Stomach smooth muscle (tissue), 2 donors: Measurements from ENCODE around the gene YIF1B.

ENCODE experiments used
- H3K27ac ChIP-seq: one replicate; pipeline ENCODE4 v1.7.0; 2013; ENCODE audit warnings: mild to moderate bottlenecking, low read length, inconsistent platforms
- H3K27me3 ChIP-seq, 2 donors: one replicate each; pipeline ENCODE4 v1.7.0; 2013; ENCODE audit warnings: low read length in 2 of 2; ENCODE audit not compliant: insufficient read depth in 2 of 2, control insufficient read depth in 1 of 2
- H3K36me3 ChIP-seq, 2 donors: one replicate each; pipeline ENCODE4 v1.7.0; 2013; ENCODE audit warnings: low read length in 2 of 2; ENCODE audit not compliant: control insufficient read depth in 2 of 2, insufficient read depth in 2 of 2
- H3K4me1 ChIP-seq: one replicate; pipeline ENCODE4 v1.7.0; 2013; ENCODE audit warnings: low read length; ENCODE audit not compliant: control insufficient read depth, insufficient read depth
- H3K4me3 ChIP-seq, 2 donors: one replicate each; pipeline ENCODE4 v1.7.0; 2013; ENCODE audit warnings: low read length in 2 of 2
- H3K9ac ChIP-seq, 2 donors: one replicate each; pipeline ENCODE4 v1.7.0; 2013; ENCODE audit warnings: low read length in 2 of 2, mild to moderate bottlenecking in 1 of 2
- H3K9me3 ChIP-seq, 2 donors: one replicate each; pipeline ENCODE4 v1.7.0; 2013; ENCODE audit warnings: low read length in 2 of 2; ENCODE audit not compliant: control insufficient read depth in 2 of 2
- donor health status: healthy.
- donor health status: Pancreatic carcinoma.

YIF1B gene

DNA sequence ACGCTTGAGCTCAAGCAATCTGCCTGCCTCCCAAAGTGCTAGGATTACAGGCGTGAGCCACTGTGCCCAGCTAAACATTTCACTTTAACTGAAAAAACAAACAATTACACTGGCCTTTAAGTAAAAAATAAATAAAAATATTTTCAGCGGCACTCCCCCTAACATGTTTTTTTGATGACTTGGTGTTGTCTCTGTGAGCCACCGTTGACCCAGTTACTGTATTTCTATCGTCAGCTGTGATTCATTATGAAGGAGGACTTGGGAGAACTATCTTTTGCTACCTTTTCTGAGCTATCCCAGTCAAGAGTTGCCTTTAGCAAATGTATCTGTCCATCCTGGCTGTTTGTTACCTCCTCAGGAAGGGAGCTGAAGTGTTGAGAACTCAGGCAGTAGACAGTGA is 30.2 kb downstream of the YIF1B start:
- H3K27ac ChIP-seq, result no peak overlapping the region
- no peaks in the 10 kb centered on the region for H3K4me1 ChIP-seq
- no peaks in the 10 kb centered on the region for H3K27me3 ChIP-seq

DNA sequence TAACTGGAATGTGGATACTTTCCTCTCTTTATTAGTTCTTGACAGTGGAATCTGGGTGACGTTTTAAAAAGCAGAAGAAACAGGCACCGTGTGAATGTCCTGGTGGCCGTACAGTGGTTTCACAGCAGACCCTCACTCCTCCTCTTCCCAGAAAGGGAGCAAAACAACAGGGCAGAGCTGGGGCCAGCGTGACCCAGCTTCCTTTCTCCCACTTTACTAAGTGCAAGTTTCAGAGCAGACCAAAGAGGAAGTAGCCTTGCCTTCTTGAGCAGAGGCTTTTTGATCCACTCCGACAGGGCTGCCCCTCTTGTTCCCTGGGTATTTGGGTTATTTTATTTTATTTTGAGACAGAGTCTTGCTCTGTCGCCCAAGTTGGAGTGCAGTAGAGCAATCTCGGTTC is 31.3 kb downstream of the YIF1B start:
- Histone ChIP-seq H3K9ac (no peak overlapping the region), H3K4me1 (no peaks in the 10 kb centered on the region), H3K9me3 (no peaks in the 10 kb centered on the region), H3K4me3 (no peak overlapping the region), H3K27me3 (no peaks in the 10 kb centered on the region), H3K27ac (no peak overlapping the region), H3K36me3 (no peaks in the 10 kb centered on the region)

More for the DNA sequence above, 30.2 kb downstream of the YIF1B start:
- no peak overlapping the region for H3K9ac ChIP-seq
- no peaks in the 10 kb centered on the region for H3K9me3 ChIP-seq
- H3K4me3 ChIP-seq, result no peak overlapping the region
- H3K36me3 ChIP-seq, result no peaks in the 10 kb centered on the region

DNA sequence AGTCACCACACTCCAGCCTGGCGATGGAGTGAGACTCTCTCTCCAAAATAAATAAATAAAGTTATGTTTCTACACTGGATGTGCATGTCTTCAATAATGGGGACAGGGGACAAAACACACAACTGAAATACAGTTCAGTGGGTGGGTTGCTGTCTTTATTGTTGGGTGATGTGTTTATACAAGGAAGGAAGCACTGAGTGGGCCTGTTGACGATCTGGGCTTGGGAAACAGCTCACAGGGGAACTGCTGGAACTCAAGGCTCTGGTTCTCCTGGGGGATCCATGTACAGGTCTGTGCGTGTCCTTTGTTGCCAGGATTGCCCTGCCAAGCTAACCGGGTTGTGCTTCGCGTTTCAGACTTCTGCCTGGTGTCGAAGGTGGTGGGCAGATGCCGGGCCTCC is 32.5 kb downstream of the YIF1B start:
- H3K27me3 ChIP-seq, result no peaks in the 10 kb centered on the region
- peaks cover 2% of the 10 kb centered on the region for H3K4me1 ChIP-seq
- no peak overlapping the region for H3K9ac ChIP-seq
- H3K4me3 ChIP-seq, result no peak overlapping the region
- H3K36me3 ChIP-seq, result no peaks in the 10 kb centered on the region
- H3K27ac ChIP-seq, result no peak overlapping the region
- H3K9me3 ChIP-seq, result no peaks in the 10 kb centered on the region

DNA sequence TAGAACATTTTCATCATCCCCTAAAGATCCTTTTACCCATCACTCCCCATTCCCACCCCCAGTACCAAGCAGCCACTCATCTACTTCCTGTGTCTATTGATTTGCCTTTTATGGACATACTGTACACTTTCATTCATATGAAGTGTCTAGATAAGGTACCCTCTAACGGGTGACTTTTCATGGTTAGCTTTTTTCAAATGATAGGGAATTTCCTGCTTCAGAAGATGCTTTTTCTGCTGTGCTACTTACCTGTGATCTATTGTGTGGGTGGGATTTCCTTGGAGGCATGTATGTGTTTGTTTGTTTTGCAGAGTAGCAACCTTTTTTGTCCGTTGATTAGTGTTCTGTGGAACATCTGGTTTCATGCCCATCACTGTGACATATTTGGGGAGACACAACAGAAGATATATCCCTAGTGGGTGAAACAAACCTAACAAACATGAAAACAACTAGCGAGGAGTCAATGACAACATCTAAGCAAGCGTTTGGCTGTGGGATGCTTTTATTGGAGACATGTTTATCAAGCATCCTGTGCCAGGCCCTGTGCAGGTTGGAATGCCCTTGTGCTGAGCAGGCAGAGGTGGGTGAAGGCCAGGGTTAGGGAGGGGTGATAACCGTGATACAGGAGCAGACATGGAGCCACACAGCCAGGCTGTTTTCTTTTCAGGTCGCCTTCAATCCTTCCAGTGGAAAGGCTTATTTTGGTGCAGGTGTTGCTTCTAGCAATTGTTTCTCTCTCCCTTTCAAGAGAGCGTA is 33.8 kb downstream of the YIF1B start:
- no peaks in the 10 kb centered on the region for H3K9me3 ChIP-seq
- H3K4me3 ChIP-seq, result no peak overlapping the region
- no peak overlapping the region for H3K9ac ChIP-seq
- H3K27ac ChIP-seq, result no peak overlapping the region
- H3K4me1 ChIP-seq, result peaks cover 9% of the 10 kb centered on the region
- no peaks in the 10 kb centered on the region for H3K27me3 ChIP-seq
- H3K36me3 ChIP-seq, result no peaks in the 10 kb centered on the region

DNA sequence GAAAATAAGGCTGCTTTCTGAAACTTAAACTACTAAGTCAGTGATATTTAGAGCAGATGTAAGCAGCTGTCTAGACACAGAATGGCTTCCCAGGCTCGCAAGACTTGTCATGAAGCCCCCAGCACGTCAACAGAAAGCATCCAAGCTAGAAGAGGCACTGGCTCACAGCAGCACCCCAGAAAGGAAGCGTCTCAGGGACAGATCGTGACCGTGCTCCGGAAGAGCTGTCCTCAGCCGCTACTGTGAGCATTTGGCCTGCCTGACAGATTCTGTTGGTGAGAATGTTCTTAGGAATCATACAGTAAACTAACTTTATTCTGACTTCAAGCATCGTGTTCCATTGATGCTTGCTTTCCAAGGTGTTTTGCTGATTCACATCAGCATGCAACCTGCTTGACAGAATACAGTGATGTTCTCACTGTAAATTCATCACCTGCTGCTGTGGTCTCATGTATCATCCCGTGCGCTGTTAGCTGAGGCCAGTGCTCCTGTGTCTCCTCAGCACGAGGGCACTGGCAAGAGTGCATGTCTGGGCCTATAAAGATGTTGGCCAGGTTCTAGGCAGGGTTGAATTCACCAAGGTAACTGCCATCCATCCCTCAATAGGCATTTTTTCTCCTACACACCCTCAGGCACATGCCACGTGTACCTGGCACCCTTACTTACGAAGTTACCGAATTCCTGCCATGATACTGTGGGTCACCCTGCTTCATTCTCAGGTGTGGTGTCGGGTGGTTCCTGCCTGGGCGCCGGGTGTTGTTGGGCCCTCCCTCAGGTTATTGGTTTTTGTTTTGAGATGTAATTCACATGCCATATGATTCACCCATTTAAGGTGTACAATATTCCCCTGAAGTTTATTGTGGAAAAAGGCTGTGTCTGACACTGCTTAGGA is 35.5 kb downstream of the YIF1B start:
- H3K4me1 ChIP-seq, result peaks cover 11% of the 10 kb centered on the region

DNA sequence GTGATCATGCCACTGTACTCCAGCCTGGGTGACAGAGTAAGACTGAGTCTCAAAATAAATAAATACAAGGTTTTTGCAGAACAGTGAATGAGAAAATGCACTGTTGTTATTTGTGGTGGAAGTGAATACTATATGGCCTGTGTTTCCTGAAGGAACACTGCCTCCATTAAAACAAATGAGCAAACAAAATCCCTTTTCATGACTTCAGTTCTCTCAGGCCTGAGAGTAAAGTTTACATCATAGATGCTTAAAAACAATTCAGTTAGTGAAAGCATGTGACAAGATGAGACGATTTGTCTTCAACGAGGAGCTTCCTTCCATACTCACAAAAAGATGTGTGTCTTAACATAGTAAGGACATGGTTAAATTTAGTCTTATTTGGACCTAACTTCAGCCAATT is 37.0 kb downstream of the YIF1B start:
- Histone ChIP-seq H3K4me3 (no peak overlapping the region), H3K27me3 (no peaks in the 10 kb centered on the region), H3K27ac (peak overlapping the region; percentile 62), H3K9me3 (no peaks in the 10 kb centered on the region), H3K36me3 (no peaks in the 10 kb centered on the region), H3K4me1 (peaks cover 11% of the 10 kb centered on the region), H3K9ac (no peak overlapping the region)

More for the DNA sequence above, 35.5 kb downstream of the YIF1B start:
- H3K4me3 ChIP-seq, result no peak overlapping the region
- no peaks in the 10 kb centered on the region for H3K27me3 ChIP-seq
- no peak overlapping the region for H3K27ac ChIP-seq
- no peak overlapping the region for H3K9ac ChIP-seq
- H3K9me3 ChIP-seq, result no peaks in the 10 kb centered on the region
- H3K36me3 ChIP-seq, result no peaks in the 10 kb centered on the region

DNA sequence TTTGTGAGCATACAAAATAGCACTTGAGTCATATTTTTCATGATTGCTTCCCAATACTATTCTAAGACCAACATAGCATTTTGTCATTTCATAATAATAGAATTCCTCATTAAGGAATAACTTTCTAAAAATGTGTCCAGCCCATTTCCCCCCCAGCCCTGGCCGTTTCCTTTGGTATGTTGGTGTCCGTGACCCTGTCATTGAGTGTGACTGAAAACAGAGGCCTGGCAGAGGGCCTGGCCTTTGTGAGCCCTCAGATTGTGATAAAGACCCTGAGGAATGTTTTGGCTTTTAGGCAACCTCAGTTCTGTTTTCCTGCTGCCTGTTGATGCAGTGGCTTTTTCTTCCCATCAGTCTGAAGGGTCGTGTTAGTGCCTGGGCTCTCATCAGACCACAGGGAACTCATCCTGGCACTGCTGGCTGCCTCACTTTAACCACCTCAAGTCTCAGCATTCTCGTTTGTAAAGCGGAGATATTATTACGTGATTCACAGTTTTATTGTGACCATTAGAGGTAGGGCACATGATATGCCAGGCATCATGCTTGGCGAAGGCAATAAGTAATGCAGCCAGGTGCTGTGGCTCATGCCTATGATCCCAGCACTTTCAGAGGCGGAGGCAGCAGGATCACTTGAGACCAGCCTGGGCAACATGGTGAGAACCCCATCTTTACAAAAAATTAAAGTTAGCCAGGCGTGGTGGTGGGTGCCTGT is 37.6 kb downstream of the YIF1B start:
- no peaks in the 10 kb centered on the region for H3K36me3 ChIP-seq
- H3K4me3 ChIP-seq, result no peak overlapping the region
- H3K27ac ChIP-seq, result peak overlapping the region; percentile 62
- H3K4me1 ChIP-seq, result peaks cover 11% of the 10 kb centered on the region
- no peaks in the 10 kb centered on the region for H3K27me3 ChIP-seq
- H3K9ac ChIP-seq, result peak overlapping the region; percentile 20 to 47
- no peaks in the 10 kb centered on the region for H3K9me3 ChIP-seq

- Histone ChIP-seq H3K9ac (peak overlapping the region in 1 of 2 donors; percentile 20), H3K36me3 (no peaks in the 10 kb centered on the region), H3K4me3 (no peak overlapping the region), H3K4me1 (peaks cover 11% of the 10 kb centered on the region), H3K27me3 (no peaks in the 10 kb centered on the region), H3K27ac (peak overlapping the region; percentile 62), H3K9me3 (no peaks in the 10 kb centered on the region)
Observed at GRCh38 chr19:38277549-38277948, 38.2 kb downstream of the YIF1B start.

GRCh38 chr19:38276942-38277517 is 38.7 kb downstream of the YIF1B start:
- Histone ChIP-seq H3K27ac (peak overlapping the region; percentile 62), H3K27me3 (no peaks in the 10 kb centered on the region), H3K9me3 (no peaks in the 10 kb centered on the region), H3K4me1 (peaks cover 11% of the 10 kb centered on the region), H3K36me3 (no peaks in the 10 kb centered on the region), H3K4me3 (no peak overlapping the region), H3K9ac (no peak overlapping the region)

- Histone ChIP-seq H3K4me1 (peaks cover 11% of the 10 kb centered on the region), H3K36me3 (no peaks in the 10 kb centered on the region), H3K27ac (no peak overlapping the region), H3K9me3 (no peaks in the 10 kb centered on the region), H3K9ac (no peak overlapping the region), H3K4me3 (no peak overlapping the region), H3K27me3 (no peaks in the 10 kb centered on the region)
Observed at GRCh38 chr19:38274739-38275138, 41.0 kb downstream of the YIF1B start.
